ENCODE data around the gene PLCB3. TPM values are rescaled to one million over a fixed set of nuclear protein-coding genes. Genes with fewer than 3 reads are reported as not detected.

PLCB3 gene
- polyA plus RNA-seq, 1 donor from 2014 or later, result 2.1 TPM

DNA sequence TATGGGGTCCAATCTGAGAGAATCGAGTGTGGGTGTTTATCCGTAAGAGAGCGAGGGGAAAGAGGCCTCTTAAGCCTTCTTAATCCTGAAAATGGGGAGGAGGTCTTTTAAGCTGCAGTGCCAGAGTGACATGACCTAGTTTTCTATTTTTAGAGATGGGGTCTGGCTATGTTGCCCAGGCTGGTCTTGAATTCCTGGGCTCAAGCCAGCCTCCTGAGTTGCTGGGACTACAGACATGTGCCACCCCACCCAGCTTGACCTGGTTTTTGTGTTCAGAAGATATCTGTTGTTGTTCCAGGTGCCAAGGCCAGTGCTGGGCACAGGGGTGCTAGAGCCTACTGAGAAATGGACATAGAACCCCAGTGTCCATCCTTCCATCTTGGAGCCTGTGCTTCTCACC is 31.8 kb downstream of the PLCB3 start:
- H3K27ac ChIP-seq (ENCODE audit: low read length), result no peak overlapping the region

DNA sequence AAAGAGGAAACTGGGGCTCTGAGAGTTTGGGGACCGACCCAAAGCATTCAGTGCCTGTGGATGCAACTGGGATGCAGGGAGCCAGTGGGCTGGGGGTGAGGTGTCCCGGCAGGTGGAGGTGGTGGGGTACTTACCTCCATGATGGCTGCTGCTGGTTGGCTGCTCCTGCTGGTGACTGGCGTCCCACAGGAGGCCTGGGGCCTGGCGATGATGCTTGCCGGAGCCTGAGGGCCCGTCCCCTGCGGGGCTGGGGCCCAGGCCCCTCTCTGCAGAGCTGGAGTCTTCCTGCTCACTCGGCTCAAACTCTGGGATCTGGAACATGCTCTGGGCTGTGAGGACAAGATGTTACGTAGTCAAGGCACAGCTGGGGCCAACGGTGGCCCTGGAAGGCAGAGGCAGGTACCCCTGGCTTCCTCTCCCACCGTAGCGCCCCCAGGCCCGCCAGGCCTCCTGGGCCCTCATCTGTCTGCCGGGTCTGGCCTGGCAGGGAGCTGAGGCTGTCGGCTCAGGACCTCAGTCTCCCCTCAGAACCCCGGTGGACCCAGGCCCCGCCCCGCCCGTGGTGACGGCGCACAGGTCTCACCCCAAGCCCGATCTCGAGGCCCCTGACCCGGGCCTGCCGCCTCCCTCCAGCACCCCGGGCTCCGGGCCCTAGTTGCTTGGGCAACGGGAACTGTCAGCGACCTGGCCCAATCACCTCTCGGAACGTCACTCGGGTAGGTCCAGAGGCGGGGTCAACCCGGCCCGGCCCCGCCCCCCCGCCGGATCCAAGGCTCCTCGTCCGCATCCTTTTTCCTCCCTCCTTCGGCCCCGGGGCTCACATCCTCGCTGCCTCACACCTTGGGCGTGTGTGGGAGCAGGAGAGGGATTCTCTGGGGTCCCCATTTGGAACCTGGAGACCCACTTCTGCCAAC is 33.0 kb downstream of the PLCB3 start, which contains the start of gene BAD:
BAD (minus strand) TSS at position 618 of the 914 bp plus-strand sequence; CDS start at position 321, 297 bp downstream.
- Histone ChIP-seq H3K9ac (ENCODE audit: low read length) (peak within 1 kb of the TSS; percentile 93), H3K36me3 (ENCODE audit: insufficient read depth, low read length) (no peaks in the 10 kb centered on the region), H3K27ac (ENCODE audit: low read length) (peak within 1 kb of the TSS; percentile 92)
- TF ChIP-seq EZH2 (IDR thresholded peaks at IDR 0.05; ENCODE audit: borderline replicate concordance, insufficient read depth, low read length, poor library complexity, severe bottlenecking) (no peak), TAF1 (IDR thresholded peaks at IDR 0.05; ENCODE audit: low read depth) (peak; percentile 83), POLR2AphosphoS5 (IDR thresholded peaks at IDR 0.05) (peak; percentile 64), RAD21 (conservative IDR thresholded peaks at IDR 0.05) (no peak), SMC3 (conservative IDR thresholded peaks at IDR 0.05; ENCODE audit: poor library complexity) (no peak), EP300 (conservative IDR thresholded peaks at IDR 0.05; ENCODE audit: poor library complexity, severe bottlenecking) (no peak), MXI1 (conservative IDR thresholded peaks at IDR 0.05; ENCODE audit: poor library complexity, severe bottlenecking) (peak; percentile 55)
- TF ChIP-seq, protein P1, sequence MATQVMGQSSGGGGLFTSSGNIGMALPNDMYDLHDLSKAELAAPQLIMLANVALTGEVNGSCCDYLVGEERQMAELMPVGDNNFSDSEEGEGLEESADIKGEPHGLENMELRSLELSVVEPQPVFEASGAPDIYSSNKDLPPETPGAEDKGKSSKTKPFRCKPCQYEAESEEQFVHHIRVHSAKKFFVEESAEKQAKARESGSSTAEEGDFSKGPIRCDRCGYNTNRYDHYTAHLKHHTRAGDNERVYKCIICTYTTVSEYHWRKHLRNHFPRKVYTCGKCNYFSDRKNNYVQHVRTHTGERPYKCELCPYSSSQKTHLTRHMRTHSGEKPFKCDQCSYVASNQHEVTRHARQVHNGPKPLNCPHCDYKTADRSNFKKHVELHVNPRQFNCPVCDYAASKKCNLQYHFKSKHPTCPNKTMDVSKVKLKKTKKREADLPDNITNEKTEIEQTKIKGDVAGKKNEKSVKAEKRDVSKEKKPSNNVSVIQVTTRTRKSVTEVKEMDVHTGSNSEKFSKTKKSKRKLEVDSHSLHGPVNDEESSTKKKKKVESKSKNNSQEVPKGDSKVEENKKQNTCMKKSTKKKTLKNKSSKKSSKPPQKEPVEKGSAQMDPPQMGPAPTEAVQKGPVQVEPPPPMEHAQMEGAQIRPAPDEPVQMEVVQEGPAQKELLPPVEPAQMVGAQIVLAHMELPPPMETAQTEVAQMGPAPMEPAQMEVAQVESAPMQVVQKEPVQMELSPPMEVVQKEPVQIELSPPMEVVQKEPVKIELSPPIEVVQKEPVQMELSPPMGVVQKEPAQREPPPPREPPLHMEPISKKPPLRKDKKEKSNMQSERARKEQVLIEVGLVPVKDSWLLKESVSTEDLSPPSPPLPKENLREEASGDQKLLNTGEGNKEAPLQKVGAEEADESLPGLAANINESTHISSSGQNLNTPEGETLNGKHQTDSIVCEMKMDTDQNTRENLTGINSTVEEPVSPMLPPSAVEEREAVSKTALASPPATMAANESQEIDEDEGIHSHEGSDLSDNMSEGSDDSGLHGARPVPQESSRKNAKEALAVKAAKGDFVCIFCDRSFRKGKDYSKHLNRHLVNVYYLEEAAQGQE (IDR thresholded peaks at IDR 0.05; ENCODE audit: borderline replicate concordance), result peak; percentile 85

More for the DNA sequence above, 31.8 kb downstream of the PLCB3 start:
- H3K4me3 ChIP-seq (ENCODE audit: low read length), result peak overlapping the region; percentile 90
- no peaks in the 10 kb centered on the region for H3F3A ChIP-seq (ENCODE audit: insufficient read depth, low read length, poor library complexity, severe bottlenecking)
- H3K79me2 ChIP-seq (replicated peaks; ENCODE audit: insufficient read depth, low read length), result peaks cover 11% of the 10 kb centered on the region
- no peaks in the 10 kb centered on the region for H3K27me3 ChIP-seq (ENCODE audit: insufficient read depth, low read depth, low read length)
- H4K20me1 ChIP-seq (ENCODE audit: insufficient read depth), result no peaks in the 10 kb centered on the region
- TF ChIP-seq, protein P1 (IDR thresholded peaks at IDR 0.05; ENCODE audit: borderline replicate concordance), result no peak
- no peak for TF ChIP-seq POLR2AphosphoS5 (IDR thresholded peaks at IDR 0.05)
- TF ChIP-seq EZH2 (IDR thresholded peaks at IDR 0.05; ENCODE audit: borderline replicate concordance, insufficient read depth, low read length, poor library complexity, severe bottlenecking), result no peak
- TF ChIP-seq MXI1 (conservative IDR thresholded peaks at IDR 0.05; ENCODE audit: poor library complexity, severe bottlenecking), result no peak
- TF ChIP-seq EP300 (conservative IDR thresholded peaks at IDR 0.05; ENCODE audit: poor library complexity, severe bottlenecking), result no peak
- no peak for TF ChIP-seq TAF1 (IDR thresholded peaks at IDR 0.05; ENCODE audit: low read depth)
- no peak for TF ChIP-seq RAD21 (conservative IDR thresholded peaks at IDR 0.05)
- TF ChIP-seq SMC3 (conservative IDR thresholded peaks at IDR 0.05; ENCODE audit: poor library complexity), result no peak
- TF ChIP-seq, protein P2, sequence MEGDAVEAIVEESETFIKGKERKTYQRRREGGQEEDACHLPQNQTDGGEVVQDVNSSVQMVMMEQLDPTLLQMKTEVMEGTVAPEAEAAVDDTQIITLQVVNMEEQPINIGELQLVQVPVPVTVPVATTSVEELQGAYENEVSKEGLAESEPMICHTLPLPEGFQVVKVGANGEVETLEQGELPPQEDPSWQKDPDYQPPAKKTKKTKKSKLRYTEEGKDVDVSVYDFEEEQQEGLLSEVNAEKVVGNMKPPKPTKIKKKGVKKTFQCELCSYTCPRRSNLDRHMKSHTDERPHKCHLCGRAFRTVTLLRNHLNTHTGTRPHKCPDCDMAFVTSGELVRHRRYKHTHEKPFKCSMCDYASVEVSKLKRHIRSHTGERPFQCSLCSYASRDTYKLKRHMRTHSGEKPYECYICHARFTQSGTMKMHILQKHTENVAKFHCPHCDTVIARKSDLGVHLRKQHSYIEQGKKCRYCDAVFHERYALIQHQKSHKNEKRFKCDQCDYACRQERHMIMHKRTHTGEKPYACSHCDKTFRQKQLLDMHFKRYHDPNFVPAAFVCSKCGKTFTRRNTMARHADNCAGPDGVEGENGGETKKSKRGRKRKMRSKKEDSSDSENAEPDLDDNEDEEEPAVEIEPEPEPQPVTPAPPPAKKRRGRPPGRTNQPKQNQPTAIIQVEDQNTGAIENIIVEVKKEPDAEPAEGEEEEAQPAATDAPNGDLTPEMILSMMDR (IDR thresholded peaks at IDR 0.05; ENCODE audit: poor library complexity, severe bottlenecking), result no peak
- no peaks in the 10 kb centered on the region for H3K36me3 ChIP-seq (ENCODE audit: insufficient read depth, low read length)
- no peaks in the 10 kb centered on the region for H3K9me3 ChIP-seq (ENCODE audit: low read length)
- H3K9ac ChIP-seq (ENCODE audit: low read length), result peak overlapping the region; percentile 93
- H2AFZ ChIP-seq (ENCODE audit: low read depth, low read length), result no peak overlapping the region
- H3K9me2 ChIP-seq (ENCODE audit: insufficient read depth, low read length), result no peaks in the 10 kb centered on the region
- no peak overlapping the region for H3K4me2 ChIP-seq (ENCODE audit: low read length)

More for the DNA sequence above, 33.0 kb downstream of the PLCB3 start, which contains the start of gene BAD:
- H3K9me3 ChIP-seq (ENCODE audit: low read length), result no peaks in the 10 kb centered on the region
- peak within 1 kb of the TSS; percentile 97 for H3K4me2 ChIP-seq (ENCODE audit: low read length)
- H2AFZ ChIP-seq (ENCODE audit: low read depth, low read length), result peak within 1 kb of the TSS; percentile 65
- H3K4me3 ChIP-seq (ENCODE audit: low read length), result peak within 1 kb of the TSS; percentile 90
- peaks cover 2% of the 10 kb centered on the region for H3K27me3 ChIP-seq (ENCODE audit: insufficient read depth, low read depth, low read length)
- no peaks in the 10 kb centered on the region for H4K20me1 ChIP-seq (ENCODE audit: insufficient read depth)
- no peaks in the 10 kb centered on the region for H3F3A ChIP-seq (ENCODE audit: insufficient read depth, low read length, poor library complexity, severe bottlenecking)
- no peaks in the 10 kb centered on the region for H3K9me2 ChIP-seq (ENCODE audit: insufficient read depth, low read length)
- peaks cover 11% of the 10 kb centered on the region for H3K79me2 ChIP-seq (replicated peaks; ENCODE audit: insufficient read depth, low read length)
